MCF 10A (cell line): ENCODE data around the gene PPP1R1A. TPM values are rescaled to one million over a fixed set of nuclear protein-coding genes. Genes with fewer than 3 reads are reported as not detected.
A peak's percentile ranks its signal among the peaks of the same experiment; 100 is the strongest.

Source experiments
- BruUV-seq: library from RNA; stranded (reverse); fragments of 400-500 nt; replicated peaks from 2 replicates; lab custom pipeline; 2021; lab: Mats Ljungman, UMichigan
- CTCF ChIA-PET: fragments of 300-600 bp; sonication (Branson Sonifier 250); formaldehyde crosslinking; extraction: SDS; loops from one replicate; lab custom pipeline; 2021; ENCODE audit warnings: antibody characterized with exemption, inconsistent platforms; lab: Yijun Ruan, JAX
- POLR2A ChIA-PET: fragments of 300-600, 350-650 bp; sonication (Branson Sonifier 250); formaldehyde crosslinking; extraction: SDS; loops from one replicate; lab custom pipeline; 2020; ENCODE audit warnings: antibody characterized with exemption, inconsistent platforms; lab: Yijun Ruan, JAX
- DNase-seq: peaks from one replicate; pipeline ENCODE4 v3.0.0-alpha.2; 2018; ENCODE audit not compliant: unreplicated experiment
- H3K27ac Mint-ChIP-seq: one replicate; pipeline ENCODE4 v1.8.0; 2022; ENCODE audit warnings: mild to moderate bottlenecking, low read depth, mixed read lengths; ENCODE audit not compliant: unreplicated experiment
- H3K27me3 Mint-ChIP-seq: one replicate; pipeline ENCODE4 v1.8.0; 2022; ENCODE audit warnings: mixed read lengths; ENCODE audit not compliant: insufficient read depth, unreplicated experiment
- H3K36me3 Mint-ChIP-seq: one replicate; pipeline ENCODE4 v1.8.0; 2022; ENCODE audit warnings: mild to moderate bottlenecking, moderate library complexity, mixed read lengths; ENCODE audit not compliant: insufficient read depth, unreplicated experiment
- H3K4me1 Mint-ChIP-seq: one replicate; pipeline ENCODE4 v1.8.0; 2022; ENCODE audit warnings: mixed read lengths; ENCODE audit not compliant: insufficient read depth, unreplicated experiment
- H3K4me3 Mint-ChIP-seq: one replicate; pipeline ENCODE4 v1.8.0; 2022; ENCODE audit warnings: mild to moderate bottlenecking, moderate library complexity, mixed read lengths; ENCODE audit not compliant: unreplicated experiment
- H3K9me3 Mint-ChIP-seq: one replicate; pipeline ENCODE4 v1.8.0; 2022; ENCODE audit warnings: mixed read lengths; ENCODE audit not compliant: unreplicated experiment
- CTCF ChIP-seq: fragments of 200-600 bp; IDR thresholded peaks from one replicate; pipeline ENCODE4 v1.8.0; 2022; ENCODE audit warnings: antibody characterized with exemption, mild to moderate bottlenecking; ENCODE audit not compliant: unreplicated experiment
- intact Hi-C: fragments of 100-400 bp; cut with micrococcal nuclease; formaldehyde crosslinking; loops from 2 replicates; pipeline ENCODE4 v1.14.1; 2022
- total RNA-seq: library from RNA; stranded (reverse); gene quantifications from 2 replicates; pipeline ENCODE4 v1.2.3, GENCODE V29; 2022

Gene PPP1R1A
- total RNA-seq, 1 experiment from 2014 or later = not detected

- intact Hi-C loops = no loop called here
- H3K27ac Mint-ChIP-seq = no peak overlapping the region
- no peaks in the 10 kb centered on the region for H3K9me3 Mint-ChIP-seq
- DNase-seq = no peak
- BruUV-seq = no TSS peak
- no peak overlapping the region for H3K4me3 Mint-ChIP-seq
- ChIA-PET CTCF (interaction anchor here (0.7 to 8.3 kb wide), 4 partner anchors 14 to 136 kb away, joined by 3 to 107 read pairs (median 16); no protein-coding TSS in a partner anchor), POLR2A (no interaction called here)
- peaks cover 2% of the 10 kb centered on the region for H3K36me3 Mint-ChIP-seq
- H3K27me3 Mint-ChIP-seq = peaks cover 68% of the 10 kb centered on the region
- H3K4me1 Mint-ChIP-seq = peaks cover under 1% of the 10 kb centered on the region
- no peak for TF ChIP-seq CTCF
Observed at GRCh38 chr12:54565310-54565985, 23.0 kb downstream of the PPP1R1A start.

GRCh38 chr12:54564768-54565167 lies 23.7 kb downstream of the PPP1R1A start:
- H3K36me3 Mint-ChIP-seq = peaks cover 6% of the 10 kb centered on the region
- H3K4me1 Mint-ChIP-seq = peaks cover 6% of the 10 kb centered on the region
- H3K27ac Mint-ChIP-seq = no peak overlapping the region
- no peaks in the 10 kb centered on the region for H3K9me3 Mint-ChIP-seq
- TF ChIP-seq CTCF = no peak
- BruUV-seq = no TSS peak
- DNase-seq = no peak
- intact Hi-C loops = no loop called here
- no peak overlapping the region for H3K4me3 Mint-ChIP-seq
- H3K27me3 Mint-ChIP-seq = peaks cover 68% of the 10 kb centered on the region
- ChIA-PET POLR2A (no interaction called here), CTCF (interaction anchor here (0.6 to 8.3 kb wide), 6 partner anchors 8 to 614 kb away, joined by 3 to 107 read pairs (median 4); no protein-coding TSS in a partner anchor)

GRCh38 chr12:54563787-54564186 lies 24.7 kb downstream of the PPP1R1A start:
- Mint-ChIP-seq H3K36me3 (peaks cover 6% of the 10 kb centered on the region), H3K27ac (no peak overlapping the region), H3K4me3 (no peak overlapping the region), H3K4me1 (peaks cover 6% of the 10 kb centered on the region), H3K27me3 (peaks cover 64% of the 10 kb centered on the region), H3K9me3 (no peaks in the 10 kb centered on the region)
- ChIA-PET CTCF (interaction anchor here (0.6 to 8.3 kb wide), 8 partner anchors 9 to 1505 kb away, joined by 3 to 107 read pairs (median 4); no protein-coding TSS in a partner anchor), POLR2A (no interaction called here)
- BruUV-seq = no TSS peak
- DNase-seq = no peak
- no peak for TF ChIP-seq CTCF
- intact Hi-C loops = no loop called here

- ChIA-PET CTCF (interaction anchor here (0.6 to 8.3 kb wide), 9 partner anchors 10 to 40 kb away, joined by 3 to 107 read pairs (median 4); no protein-coding TSS in a partner anchor), POLR2A (no interaction called here)
- TF ChIP-seq CTCF = no peak
- H3K27me3 Mint-ChIP-seq = peaks cover 62% of the 10 kb centered on the region
- H3K9me3 Mint-ChIP-seq = no peaks in the 10 kb centered on the region
- intact Hi-C loops = no loop called here
- H3K27ac Mint-ChIP-seq = no peak overlapping the region
- BruUV-seq = no TSS peak
- H3K4me3 Mint-ChIP-seq = no peak overlapping the region
- H3K4me1 Mint-ChIP-seq = peaks cover 6% of the 10 kb centered on the region
- DNase-seq = peak; percentile 13
- H3K36me3 Mint-ChIP-seq = peaks cover 6% of the 10 kb centered on the region
Observed at GRCh38 chr12:54562750-54563356, 25.6 kb downstream of the PPP1R1A start.
